Measurements from ENCODE around the gene MRPL14.

Gene MRPL14

DNA sequence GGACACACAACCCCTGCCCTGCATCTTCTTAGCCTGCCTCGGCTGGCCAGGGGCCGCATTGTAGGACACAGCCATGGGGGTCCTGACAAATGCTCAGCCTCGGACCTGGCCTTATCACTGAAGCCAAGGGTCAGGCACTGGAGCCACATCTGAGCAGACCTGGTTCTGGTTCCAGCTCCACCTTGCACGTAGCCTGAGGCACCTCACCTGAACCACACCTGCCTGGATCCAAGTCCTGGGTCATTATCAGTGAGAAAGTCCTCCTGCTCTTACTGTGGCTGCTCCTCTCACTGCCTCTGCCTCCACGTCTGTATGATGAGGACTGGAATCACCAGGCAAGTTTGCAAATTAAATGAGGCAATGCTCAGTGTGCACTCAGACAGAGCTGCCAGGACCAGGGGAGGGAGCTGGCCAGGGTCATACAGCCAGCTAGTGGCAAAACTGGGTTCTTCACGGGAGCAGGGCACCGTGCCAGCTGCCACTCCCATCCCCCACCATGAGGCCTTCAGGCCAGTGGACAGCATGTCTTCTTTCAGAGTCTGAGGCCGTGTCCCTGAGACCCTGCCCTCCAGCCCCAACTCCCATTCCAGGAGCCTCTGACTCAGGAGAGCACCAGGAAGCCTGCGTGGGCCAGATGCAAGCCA is 40.2 kb downstream of the MRPL14 start:
- Histone ChIP-seq H3K9me3 (ENCODE audit: control insufficient read depth, insufficient read depth, low read length) (no peaks in the 10 kb centered on the region), H3K4me1 (ENCODE audit: control insufficient read depth, insufficient read depth, low read length) (0 out of 2 replicates have a peak, but pooled peaks cover 5% of the 10 kb centered on the region), H3K36me3 (ENCODE audit: control insufficient read depth, insufficient read depth, low read length) (peaks cover 5% of the 10 kb centered on the region), H3K27me3 (ENCODE audit: control insufficient read depth, insufficient read depth, low read length) (no peaks in the 10 kb centered on the region), H3K27ac (ENCODE audit: low read depth, low read length) (no peak overlapping the region), H3K4me3 (ENCODE audit: low read depth, low read length) (no peak overlapping the region), H3K9ac (ENCODE audit: low read depth, low read length) (no peak overlapping the region)

DNA sequence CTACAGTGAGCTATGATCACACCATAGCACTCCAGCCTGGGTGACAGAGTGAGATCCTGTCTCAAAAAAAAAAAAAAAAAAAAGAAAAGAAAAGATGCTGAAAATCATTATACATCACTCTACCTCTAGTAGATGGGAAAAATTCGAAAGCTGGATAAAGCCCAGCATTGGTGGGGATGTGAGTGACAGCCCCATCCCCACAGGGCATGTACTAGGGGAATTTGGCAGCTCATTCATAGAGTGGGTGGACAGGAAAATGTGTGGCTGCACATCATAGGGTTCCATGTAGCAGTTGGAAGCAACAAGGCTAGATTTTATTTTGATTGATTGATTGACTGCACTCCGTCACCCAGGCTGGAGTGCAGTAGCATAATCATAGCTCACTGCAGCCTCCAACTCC is 42.0 kb downstream of the MRPL14 start:
- Histone ChIP-seq H3K27me3 (ENCODE audit: control insufficient read depth, insufficient read depth, low read length) (no peaks in the 10 kb centered on the region), H3K27ac (ENCODE audit: low read depth, low read length) (no peak overlapping the region), H3K4me1 (ENCODE audit: control insufficient read depth, insufficient read depth, low read length) (0 out of 2 replicates have a peak, but pooled peaks cover 5% of the 10 kb centered on the region), H3K36me3 (ENCODE audit: control insufficient read depth, insufficient read depth, low read length) (peaks cover 4% of the 10 kb centered on the region; the same call in 1 of the 2 replicates), H3K9ac (ENCODE audit: low read depth, low read length) (no peak overlapping the region), H3K4me3 (ENCODE audit: low read depth, low read length) (no peak overlapping the region), H3K9me3 (ENCODE audit: control insufficient read depth, insufficient read depth, low read length) (no peaks in the 10 kb centered on the region)

DNA sequence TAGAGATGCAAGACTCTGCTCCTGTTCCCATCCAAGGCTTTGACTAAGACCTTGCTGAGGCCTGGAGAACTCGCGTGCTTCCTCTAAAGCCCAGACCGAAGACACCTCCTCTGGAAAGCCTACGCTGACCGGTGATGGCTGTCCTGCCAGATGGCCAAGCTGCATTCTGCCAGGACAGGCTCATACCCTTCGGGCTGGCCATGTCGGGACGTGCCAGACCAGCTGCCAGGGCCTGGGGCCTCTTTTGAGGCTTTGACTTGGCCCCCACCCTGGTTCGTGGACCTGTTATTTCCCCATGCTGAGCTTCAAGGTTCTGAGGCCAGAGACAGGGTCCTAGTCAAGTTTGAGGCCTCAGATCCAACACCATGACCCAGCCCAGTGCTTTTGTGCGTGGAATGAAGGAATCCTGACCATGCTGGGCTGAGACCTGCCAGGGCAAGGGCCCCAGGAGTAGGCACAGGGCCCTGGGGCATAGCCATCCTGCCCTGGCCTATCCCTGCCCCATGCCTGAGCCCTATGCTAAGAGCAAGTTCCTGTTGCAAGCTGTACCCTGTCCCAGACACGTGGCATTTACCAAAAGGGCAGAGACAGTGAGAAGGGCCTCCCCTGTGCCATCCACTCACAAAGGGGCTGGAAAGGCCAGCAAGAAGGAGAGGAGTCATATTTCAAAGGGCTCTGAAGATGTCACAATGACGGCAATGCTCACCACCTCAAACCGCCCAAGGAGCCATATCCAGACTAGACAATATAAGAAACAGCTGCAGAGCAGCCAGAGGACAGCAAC is 42.8 kb downstream of the MRPL14 start:
- Histone ChIP-seq H3K9ac (ENCODE audit: low read depth, low read length) (no peak overlapping the region), H3K4me3 (ENCODE audit: low read depth, low read length) (no peak overlapping the region), H3K4me1 (ENCODE audit: control insufficient read depth, insufficient read depth, low read length) (0 out of 2 replicates have a peak, but pooled peaks cover 5% of the 10 kb centered on the region), H3K27ac (ENCODE audit: low read depth, low read length) (no peak overlapping the region), H3K36me3 (ENCODE audit: control insufficient read depth, insufficient read depth, low read length) (peaks cover 2% of the 10 kb centered on the region; the same call in 1 of the 2 replicates), H3K9me3 (ENCODE audit: control insufficient read depth, insufficient read depth, low read length) (no peaks in the 10 kb centered on the region), H3K27me3 (ENCODE audit: control insufficient read depth, insufficient read depth, low read length) (no peaks in the 10 kb centered on the region)

DNA sequence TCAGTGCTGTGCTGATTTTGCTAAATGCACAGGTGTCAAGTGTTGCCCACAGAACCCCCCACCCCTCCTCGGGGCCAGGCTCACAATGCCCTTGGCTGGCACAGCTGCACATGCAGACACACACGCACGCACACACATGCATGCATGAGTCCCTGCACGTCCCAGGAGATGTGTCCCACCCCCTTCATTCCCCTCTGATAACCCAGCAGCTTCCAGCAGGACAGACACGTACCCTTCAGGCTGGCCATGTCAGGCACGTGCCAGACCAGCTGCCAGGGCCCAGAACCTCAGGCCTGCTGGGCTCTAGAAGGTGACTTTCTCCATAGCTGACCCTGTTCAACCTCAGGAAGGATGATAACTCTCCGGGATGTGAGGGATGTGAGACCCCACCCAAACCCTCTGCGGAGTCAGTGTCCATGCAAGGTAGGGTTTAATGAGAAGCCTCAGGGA is 44.4 kb downstream of the MRPL14 start:
- no peaks in the 10 kb centered on the region for H3K9me3 ChIP-seq (ENCODE audit: control insufficient read depth, insufficient read depth, low read length)
- no peak overlapping the region for H3K9ac ChIP-seq (ENCODE audit: low read depth, low read length)
- no peak overlapping the region for H3K27ac ChIP-seq (ENCODE audit: low read depth, low read length)
- H3K36me3 ChIP-seq (ENCODE audit: control insufficient read depth, insufficient read depth, low read length): no peaks in the 10 kb centered on the region
- H3K27me3 ChIP-seq (ENCODE audit: control insufficient read depth, insufficient read depth, low read length): no peaks in the 10 kb centered on the region
- no peak overlapping the region for H3K4me3 ChIP-seq (ENCODE audit: low read depth, low read length)
- H3K4me1 ChIP-seq (ENCODE audit: control insufficient read depth, insufficient read depth, low read length): 0 out of 2 replicates have a peak, but pooled peaks cover 5% of the 10 kb centered on the region

DNA sequence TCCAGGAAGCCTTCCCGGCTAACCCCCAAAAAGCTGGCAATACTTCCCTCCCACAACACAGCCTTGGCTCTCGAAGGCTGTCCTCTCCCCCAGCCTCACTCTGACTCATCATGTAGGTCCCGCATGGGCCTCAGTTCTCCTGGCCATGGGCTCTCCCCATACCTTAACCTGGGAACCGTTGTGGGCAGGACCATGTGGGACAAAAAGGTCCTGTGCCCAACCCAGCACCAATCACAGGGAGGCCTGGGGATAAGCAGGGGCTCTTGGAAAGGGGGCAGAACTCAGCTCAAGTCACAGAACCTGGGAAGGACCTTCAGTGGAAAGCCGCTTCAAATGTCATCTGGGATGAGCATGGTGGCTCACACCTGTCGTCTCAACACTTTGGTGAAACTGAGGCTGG is 45.5 kb downstream of the MRPL14 start:
- no peak overlapping the region for H3K9ac ChIP-seq (ENCODE audit: low read depth, low read length)
- H3K27ac ChIP-seq (ENCODE audit: low read depth, low read length): no peak overlapping the region
- no peaks in the 10 kb centered on the region for H3K36me3 ChIP-seq (ENCODE audit: control insufficient read depth, insufficient read depth, low read length)
- H3K4me3 ChIP-seq (ENCODE audit: low read depth, low read length): no peak overlapping the region
- H3K4me1 ChIP-seq (ENCODE audit: control insufficient read depth, insufficient read depth, low read length): peaks cover 8% of the 10 kb centered on the region; the same call in 1 of the 2 replicates
- no peaks in the 10 kb centered on the region for H3K9me3 ChIP-seq (ENCODE audit: control insufficient read depth, insufficient read depth, low read length)
- H3K27me3 ChIP-seq (ENCODE audit: control insufficient read depth, insufficient read depth, low read length): no peaks in the 10 kb centered on the region

DNA sequence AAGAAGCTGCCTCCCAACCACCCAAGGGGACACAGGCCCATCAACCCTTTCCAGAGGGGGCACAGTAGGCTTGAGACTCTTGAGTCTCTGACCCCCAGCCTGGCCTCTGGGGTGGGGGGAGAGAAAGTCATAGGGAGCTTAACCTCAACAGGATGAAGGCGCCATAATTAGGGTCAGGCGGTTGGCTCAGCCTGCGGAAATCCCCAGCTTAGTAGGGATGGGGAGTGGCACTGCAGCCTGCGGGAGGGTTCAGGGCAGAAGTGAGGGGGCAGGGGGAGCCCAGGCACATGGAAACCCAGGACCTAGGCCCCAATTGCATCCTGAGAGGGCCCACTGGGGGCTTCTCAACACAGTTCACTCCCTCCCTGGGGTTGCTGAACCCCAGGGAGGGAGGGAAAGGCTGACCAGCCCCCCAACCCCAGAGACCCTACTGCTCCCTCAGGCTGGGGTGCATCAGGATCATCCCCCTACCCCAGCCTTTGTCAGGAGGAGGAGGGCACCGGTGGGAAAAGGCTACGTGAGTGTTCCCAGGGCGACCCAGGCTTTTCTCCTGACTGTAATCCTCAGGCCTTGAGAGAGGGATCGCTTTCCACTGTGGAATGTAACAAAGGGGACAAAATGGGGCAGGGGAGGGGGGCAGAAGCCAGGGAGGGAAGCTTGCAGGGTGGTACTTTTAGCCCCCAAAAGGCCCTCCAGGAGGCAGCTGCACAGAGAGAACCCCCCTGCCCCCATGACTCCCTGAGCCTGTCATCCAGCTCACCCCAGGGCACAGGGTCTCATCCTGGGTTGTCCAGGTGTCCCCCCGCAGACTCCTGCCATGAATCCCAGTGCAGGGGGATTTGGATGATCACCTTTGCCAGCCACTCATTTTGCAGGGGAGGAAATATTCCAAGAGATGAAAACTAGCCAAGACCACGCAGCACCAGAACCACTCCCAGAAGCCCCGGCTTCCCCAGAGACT is 46.4 kb downstream of the MRPL14 start:
- Histone ChIP-seq H3K27ac (ENCODE audit: low read depth, low read length) (no peak overlapping the region), H3K9me3 (ENCODE audit: control insufficient read depth, insufficient read depth, low read length) (no peaks in the 10 kb centered on the region), H3K4me3 (ENCODE audit: low read depth, low read length) (no peak overlapping the region), H3K4me1 (ENCODE audit: control insufficient read depth, insufficient read depth, low read length) (peaks cover 13% of the 10 kb centered on the region; the same call in 1 of the 2 replicates), H3K27me3 (ENCODE audit: control insufficient read depth, insufficient read depth, low read length) (no peaks in the 10 kb centered on the region), H3K36me3 (ENCODE audit: control insufficient read depth, insufficient read depth, low read length) (no peaks in the 10 kb centered on the region), H3K9ac (ENCODE audit: low read depth, low read length) (no peak overlapping the region)

DNA sequence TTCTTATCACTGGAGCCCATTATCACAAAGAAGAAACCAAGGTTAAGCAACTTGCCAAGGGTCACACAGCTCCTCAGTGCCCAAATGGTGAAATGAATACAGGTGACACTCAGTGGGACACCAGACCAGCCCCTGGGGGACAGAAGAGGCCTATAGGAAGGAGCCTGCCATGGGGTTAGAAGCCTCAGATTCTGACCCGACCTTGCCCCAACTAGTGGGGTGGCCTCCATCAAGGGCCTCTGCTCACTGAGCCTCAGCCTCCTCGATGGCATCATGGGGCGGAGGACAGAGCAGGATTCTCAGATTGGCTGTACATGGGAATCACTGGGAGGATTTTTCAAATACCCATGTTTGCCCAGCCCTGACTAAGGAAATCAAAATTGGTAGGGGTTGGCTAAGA is 47.6 kb downstream of the MRPL14 start:
- no peaks in the 10 kb centered on the region for H3K27me3 ChIP-seq (ENCODE audit: control insufficient read depth, insufficient read depth, low read length)
- no peaks in the 10 kb centered on the region for H3K36me3 ChIP-seq (ENCODE audit: control insufficient read depth, insufficient read depth, low read length)
- H3K4me1 ChIP-seq (ENCODE audit: control insufficient read depth, insufficient read depth, low read length): peaks cover 13% of the 10 kb centered on the region; the same call in 1 of the 2 replicates
- H3K27ac ChIP-seq (ENCODE audit: low read depth, low read length): no peak overlapping the region
- no peak overlapping the region for H3K4me3 ChIP-seq (ENCODE audit: low read depth, low read length)
- no peaks in the 10 kb centered on the region for H3K9me3 ChIP-seq (ENCODE audit: control insufficient read depth, insufficient read depth, low read length)
- H3K9ac ChIP-seq (ENCODE audit: low read depth, low read length): no peak overlapping the region

DNA sequence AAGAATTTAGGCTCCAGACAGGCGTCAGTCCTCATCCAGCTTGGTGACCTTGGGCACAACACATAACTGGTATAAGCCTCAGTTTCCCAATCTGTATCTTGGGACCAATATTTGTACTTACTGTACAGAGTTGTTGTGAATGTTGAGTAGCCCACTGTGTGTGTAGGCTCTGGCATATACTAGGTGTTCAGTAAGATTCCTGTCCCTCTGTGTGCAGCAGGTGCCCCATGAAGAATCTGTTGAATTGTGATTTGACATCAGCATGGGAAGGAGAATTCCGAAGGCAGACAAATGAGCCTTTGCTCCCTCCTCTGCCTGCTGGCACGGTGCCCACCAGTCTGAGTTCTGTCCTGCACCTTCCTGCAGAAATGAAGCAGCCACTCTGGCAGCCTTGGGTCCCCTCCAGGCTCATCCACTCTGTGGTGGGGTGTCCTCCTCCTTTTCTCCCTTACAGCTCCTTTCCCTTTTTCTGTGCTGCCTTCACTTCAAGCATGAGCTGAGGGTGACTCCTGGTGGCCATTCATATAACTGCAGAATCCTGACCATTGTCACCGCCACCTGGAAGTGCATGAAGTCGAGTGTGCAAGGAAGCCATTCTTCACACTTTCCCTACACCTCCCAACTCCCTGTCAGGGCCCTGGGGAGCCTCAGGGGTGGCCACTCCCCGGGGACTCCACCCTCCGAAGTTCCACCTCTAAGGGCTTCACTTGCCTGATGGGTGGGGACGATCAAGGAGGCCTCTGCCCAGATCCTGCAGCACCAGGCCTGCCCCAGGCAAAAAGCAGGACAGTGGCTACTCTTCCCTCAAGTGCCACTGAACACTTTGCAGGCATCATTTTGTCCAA is 48.2 kb downstream of the MRPL14 start:
- no peak overlapping the region for H3K9ac ChIP-seq (ENCODE audit: low read depth, low read length)
- H3K4me1 ChIP-seq (ENCODE audit: control insufficient read depth, insufficient read depth, low read length): peaks cover 15% of the 10 kb centered on the region
- H3K27ac ChIP-seq (ENCODE audit: low read depth, low read length): no peak overlapping the region

DNA sequence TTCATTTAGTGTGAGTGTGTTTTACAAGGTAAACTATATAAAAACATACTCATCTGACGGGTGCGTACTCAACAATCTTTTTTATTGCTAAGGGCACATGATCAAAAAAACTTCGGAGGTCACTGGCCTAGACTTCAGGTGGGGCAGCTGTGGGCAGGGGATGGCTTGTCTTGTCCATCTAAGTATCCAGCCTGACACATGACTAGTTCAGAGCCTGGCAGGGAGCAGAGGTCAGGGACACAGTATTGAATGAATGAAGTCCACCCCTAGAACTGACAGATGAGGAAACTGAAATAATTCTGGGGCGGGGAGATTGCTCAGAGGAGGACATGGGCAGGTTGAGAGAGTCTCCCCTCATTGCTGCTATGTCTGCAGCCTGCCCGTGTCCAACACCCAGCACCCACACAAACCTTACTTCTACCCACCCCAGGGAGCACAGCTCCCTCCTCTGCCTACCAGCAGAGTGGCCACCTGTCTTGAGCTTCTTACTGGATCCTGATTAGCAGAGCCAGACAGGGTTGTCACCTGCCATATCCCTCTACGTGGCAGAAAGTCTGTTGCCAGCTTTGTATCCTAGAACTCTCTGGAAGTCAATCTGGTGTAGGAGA is 48.9 kb downstream of the MRPL14 start:
- no peaks in the 10 kb centered on the region for H3K27me3 ChIP-seq (ENCODE audit: control insufficient read depth, insufficient read depth, low read length)
- H3K9me3 ChIP-seq (ENCODE audit: control insufficient read depth, insufficient read depth, low read length): no peaks in the 10 kb centered on the region
- H3K4me3 ChIP-seq (ENCODE audit: low read depth, low read length): no peak overlapping the region
- peaks cover 20% of the 10 kb centered on the region for H3K4me1 ChIP-seq (ENCODE audit: control insufficient read depth, insufficient read depth, low read length)
- H3K27ac ChIP-seq (ENCODE audit: low read depth, low read length): no peak overlapping the region
- no peaks in the 10 kb centered on the region for H3K36me3 ChIP-seq (ENCODE audit: control insufficient read depth, insufficient read depth, low read length)
- H3K9ac ChIP-seq (ENCODE audit: low read depth, low read length): no peak overlapping the region

More for the DNA sequence above, 48.2 kb downstream of the MRPL14 start:
- Histone ChIP-seq H3K9me3 (ENCODE audit: control insufficient read depth, insufficient read depth, low read length) (no peaks in the 10 kb centered on the region), H3K27me3 (ENCODE audit: control insufficient read depth, insufficient read depth, low read length) (no peaks in the 10 kb centered on the region), H3K36me3 (ENCODE audit: control insufficient read depth, insufficient read depth, low read length) (no peaks in the 10 kb centered on the region), H3K4me3 (ENCODE audit: low read depth, low read length) (no peak overlapping the region)
